Ishikawa (cell line): ENCODE measurements around the gene CATSPER3.

ENCODE experiments used
- CEBPB ChIP-seq: IDR thresholded peaks from 2 replicates; pipeline ENCODE4 v1.6.1; 2012
- CREB1 ChIP-seq: IDR thresholded peaks from 2 replicates; pipeline ENCODE4 v1.6.1; 2012; ENCODE audit warnings: low read depth
- EGR1 ChIP-seq: IDR thresholded peaks from 2 replicates; pipeline ENCODE4 v1.6.1; 2012
- EP300 ChIP-seq: IDR thresholded peaks from 2 replicates; pipeline ENCODE4 v1.6.1; 2012; ENCODE audit warnings: borderline replicate concordance
- NFIC ChIP-seq: IDR thresholded peaks from 2 replicates; pipeline ENCODE4 v1.6.1; 2012
- REST ChIP-seq: IDR thresholded peaks from 2 replicates; pipeline ENCODE4 v1.6.1; 2012; ENCODE audit warnings: low read depth, mild to moderate bottlenecking
- TAF1 ChIP-seq: IDR thresholded peaks from 2 replicates; pipeline ENCODE4 v1.6.1; 2012; ENCODE audit warnings: low read depth, mild to moderate bottlenecking
- YY1 ChIP-seq: IDR thresholded peaks from 2 replicates; pipeline ENCODE4 v1.6.1; 2012; ENCODE audit warnings: low read depth
- TF ChIP-seq, protein P1 (sequence below): IDR thresholded peaks from 2 replicates; pipeline ENCODE4 v1.6.1; 2012

DNA sequence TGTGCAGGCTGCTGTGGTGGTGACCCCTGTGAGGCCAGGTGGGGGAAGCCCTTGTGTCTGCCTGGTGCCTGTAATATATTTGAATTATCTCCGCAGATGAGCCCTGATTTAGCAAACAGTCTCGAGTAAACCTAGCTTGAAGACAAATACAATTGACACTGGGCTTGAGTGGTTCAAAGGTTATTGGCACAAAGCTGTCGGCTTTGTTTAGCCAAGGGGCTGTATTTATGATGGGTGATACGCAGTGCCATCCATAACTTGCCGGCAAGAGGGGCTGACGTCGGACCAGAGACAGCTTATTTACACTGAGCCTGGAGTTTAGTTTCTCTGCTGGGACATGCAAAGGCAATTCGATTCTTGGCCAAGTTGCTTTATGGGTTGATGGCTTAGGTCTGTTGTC lies 86.3 kb downstream of the CATSPER3 start:
- TF ChIP-seq CEBPB: no peak
- no peak for TF ChIP-seq REST
- no peak for TF ChIP-seq NFIC
- TF ChIP-seq EP300: no peak
- no peak for TF ChIP-seq TAF1
- no peak for TF ChIP-seq YY1
- TF ChIP-seq, protein P1, sequence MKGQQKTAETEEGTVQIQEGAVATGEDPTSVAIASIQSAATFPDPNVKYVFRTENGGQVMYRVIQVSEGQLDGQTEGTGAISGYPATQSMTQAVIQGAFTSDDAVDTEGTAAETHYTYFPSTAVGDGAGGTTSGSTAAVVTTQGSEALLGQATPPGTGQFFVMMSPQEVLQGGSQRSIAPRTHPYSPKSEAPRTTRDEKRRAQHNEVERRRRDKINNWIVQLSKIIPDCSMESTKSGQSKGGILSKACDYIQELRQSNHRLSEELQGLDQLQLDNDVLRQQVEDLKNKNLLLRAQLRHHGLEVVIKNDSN: no peak
- TF ChIP-seq EGR1: no peak
- TF ChIP-seq CREB1: no peak
